ENCODE data around the gene PLG.

GRCh38 chr6:160735523-160735922, 33.5 kb downstream of the PLG start:
- TF ChIP-seq CTCF (conservative IDR thresholded peaks at IDR 0.05; ENCODE audit: low read depth, low read length): no peak
- no peak for TF ChIP-seq EZH2 (IDR thresholded peaks at IDR 0.05; ENCODE audit: borderline replicate concordance, low read depth, low read length, poor library complexity, severe bottlenecking)
